ENCODE measurements around the gene DAB1.
A peak's percentile ranks its signal among the peaks of the same experiment; 100 is the strongest.

DAB1 gene

GRCh38 chr1:57063406-57064125 lies 360.3 kb downstream of the DAB1 start:
- DNase-seq, result no peak

GRCh38 chr1:57061369-57061768 lies 362.5 kb downstream of the DAB1 start:
- DNase-seq, result peak; percentile 83

- DNase-seq, result no peak
These were observed 363.4 kb downstream of the DAB1 start for GRCh38 chr1:57060451-57060850.

GRCh38 chr1:57058652-57059501 lies 365.0 kb downstream of the DAB1 start:
- no peak for DNase-seq

DNA sequence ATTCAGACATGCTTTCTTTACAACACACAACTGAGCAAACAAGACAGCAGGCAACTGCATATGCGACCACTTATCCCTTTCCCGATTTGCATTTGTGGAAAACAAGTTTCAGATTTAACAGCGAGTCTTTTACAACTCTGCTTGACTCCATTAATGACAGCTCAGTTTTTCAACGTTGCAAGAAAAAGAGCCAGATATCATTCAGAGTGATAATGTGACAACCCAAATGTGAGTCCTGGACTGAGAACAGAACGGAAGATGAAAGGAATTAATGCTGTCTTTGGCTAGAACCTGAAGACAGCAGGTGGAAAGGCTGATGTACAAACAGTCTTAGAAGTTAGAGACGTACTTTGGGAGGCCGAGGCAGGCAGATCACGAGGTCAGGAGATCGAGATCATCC lies 375.0 kb downstream of the DAB1 start:
- DNase-seq, result no peak

GRCh38 chr1:57046462-57046861 lies 377.4 kb downstream of the DAB1 start:
- DNase-seq, result no peak

- no peak for DNase-seq
These were observed 382.0 kb downstream of the DAB1 start for GRCh38 chr1:57041901-57042300.

- no peak for DNase-seq
These were observed 383.0 kb downstream of the DAB1 start for GRCh38 chr1:57040811-57041210.

GRCh38 chr1:57036641-57037579 lies 386.9 kb downstream of the DAB1 start:
- DNase-seq, result no peak

DNA sequence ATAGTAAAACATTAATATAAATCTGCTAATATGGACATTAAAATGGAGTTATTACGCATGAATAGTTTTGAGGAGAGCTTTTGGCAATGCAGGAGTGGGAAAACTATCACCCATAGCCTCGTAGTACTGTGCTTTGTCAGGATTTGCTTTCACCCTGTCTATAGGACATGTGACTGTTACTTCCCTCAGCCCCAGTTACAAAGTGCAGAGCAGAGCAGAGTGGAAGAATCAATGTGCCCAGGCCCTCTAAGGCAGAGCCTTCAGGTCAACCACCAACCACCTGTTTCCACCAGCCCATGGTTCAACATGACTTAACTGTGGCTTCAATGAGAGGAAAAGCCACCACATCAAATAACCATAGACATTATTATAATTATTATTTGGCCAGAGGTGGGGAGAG lies 389.1 kb downstream of the DAB1 start:
- DNase-seq, result no peak

GRCh38 chr1:57033222-57034001 lies 390.4 kb downstream of the DAB1 start:
- DNase-seq, result no peak

GRCh38 chr1:57026624-57027354 lies 397.1 kb downstream of the DAB1 start:
- DNase-seq, result no peak

DNA sequence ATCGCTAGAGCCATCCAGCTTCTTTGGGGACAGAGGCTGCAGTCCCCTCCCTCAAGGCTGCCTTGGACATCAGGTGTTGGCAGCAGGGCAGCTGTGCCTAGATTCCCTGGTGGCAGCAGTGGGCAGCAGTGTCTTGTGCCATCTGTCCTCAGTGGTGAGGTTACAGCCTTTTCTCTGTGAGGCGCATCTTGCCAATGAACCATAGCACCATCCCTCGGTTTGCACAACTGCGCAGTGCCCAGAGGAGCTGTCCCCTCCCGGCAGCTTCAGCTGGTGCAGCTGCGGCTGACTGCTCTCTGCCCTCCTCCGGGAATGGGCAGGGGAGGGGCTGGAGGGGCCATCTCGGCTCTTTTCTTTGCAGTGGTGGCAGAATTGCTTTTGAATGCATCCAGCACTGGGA lies 399.0 kb downstream of the DAB1 start:
- DNase-seq, result peak; percentile 63

DNA sequence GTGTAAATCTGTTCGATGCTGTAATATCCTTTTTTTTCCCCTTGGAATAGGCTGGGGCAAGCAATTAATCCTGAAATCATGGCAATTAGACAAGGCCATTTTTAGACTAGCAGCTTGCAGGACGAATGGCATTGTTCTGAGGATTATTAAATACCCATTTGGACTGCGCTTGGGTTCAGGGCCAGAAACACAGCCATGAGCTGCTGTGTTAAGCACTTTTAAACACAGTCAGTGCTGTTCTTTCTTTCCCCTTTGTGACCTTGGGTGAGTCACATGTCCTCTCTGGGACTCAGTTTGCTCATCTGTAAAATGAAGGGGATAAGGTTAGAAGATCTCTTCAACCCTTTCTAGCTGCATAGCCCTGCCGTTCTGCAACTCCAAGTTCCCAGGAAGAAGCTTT lies 399.4 kb downstream of the DAB1 start:
- no peak for DNase-seq

GRCh38 chr1:57020216-57020615 lies 403.6 kb downstream of the DAB1 start:
- no peak for DNase-seq

DNA sequence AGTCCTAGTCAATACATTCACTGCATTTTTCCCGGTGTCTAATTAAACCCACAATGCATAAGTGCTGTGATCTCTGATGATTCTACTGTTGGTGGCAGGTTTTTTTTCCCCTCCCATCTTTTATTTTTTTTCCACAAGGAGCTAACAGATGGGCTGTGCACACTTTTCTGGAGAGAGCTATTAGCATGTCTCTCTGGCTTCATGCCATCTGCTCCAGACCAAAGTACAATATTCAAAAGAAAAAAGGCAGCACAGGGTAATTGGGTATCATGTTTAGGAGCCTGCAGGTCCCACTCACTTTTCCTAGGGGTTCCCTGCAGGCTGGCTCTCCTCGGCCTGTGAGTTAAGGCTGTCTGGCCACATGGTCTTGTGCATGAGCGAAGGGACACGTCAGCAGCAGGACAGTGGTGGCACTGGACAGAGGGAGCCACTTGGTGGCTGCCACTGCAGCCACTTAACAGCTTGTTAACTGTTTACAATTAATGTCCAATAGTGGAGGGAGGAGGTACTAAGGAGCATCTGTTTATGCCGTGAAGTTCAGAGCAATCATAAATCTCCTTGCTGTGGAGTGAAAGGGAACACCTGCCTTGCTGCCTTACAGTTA lies 404.5 kb downstream of the DAB1 start:
- DNase-seq, result peak; percentile 19

GRCh38 chr1:57018119-57018518 lies 405.7 kb downstream of the DAB1 start:
- DNase-seq, result no peak

GRCh38 chr1:57017717-57018116 lies 406.1 kb downstream of the DAB1 start:
- peak; percentile 46 for DNase-seq

- DNase-seq, result peak; percentile 91
These were observed 406.7 kb downstream of the DAB1 start for GRCh38 chr1:57017200-57017599.

DNA sequence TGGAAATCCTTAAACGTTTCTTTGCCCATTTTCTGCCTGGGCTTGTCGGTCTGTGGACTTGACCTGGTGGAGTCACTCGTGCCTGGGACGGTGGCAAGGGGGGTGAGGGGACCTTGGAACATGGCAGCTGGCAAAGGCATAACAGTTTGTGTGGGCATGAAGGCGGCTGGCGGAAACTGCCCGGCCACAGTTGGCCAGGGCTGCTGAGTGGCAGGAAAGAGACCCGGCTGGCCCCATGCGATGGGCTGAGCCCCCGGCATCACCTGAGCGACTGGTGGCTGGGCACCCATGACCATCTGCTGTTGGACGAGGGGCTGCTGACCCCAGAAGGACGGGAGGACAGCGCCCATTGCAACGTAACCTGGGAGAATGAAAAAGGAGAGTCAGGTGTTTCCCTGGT lies 408.8 kb downstream of the DAB1 start:
- DNase-seq, result no peak

DNA sequence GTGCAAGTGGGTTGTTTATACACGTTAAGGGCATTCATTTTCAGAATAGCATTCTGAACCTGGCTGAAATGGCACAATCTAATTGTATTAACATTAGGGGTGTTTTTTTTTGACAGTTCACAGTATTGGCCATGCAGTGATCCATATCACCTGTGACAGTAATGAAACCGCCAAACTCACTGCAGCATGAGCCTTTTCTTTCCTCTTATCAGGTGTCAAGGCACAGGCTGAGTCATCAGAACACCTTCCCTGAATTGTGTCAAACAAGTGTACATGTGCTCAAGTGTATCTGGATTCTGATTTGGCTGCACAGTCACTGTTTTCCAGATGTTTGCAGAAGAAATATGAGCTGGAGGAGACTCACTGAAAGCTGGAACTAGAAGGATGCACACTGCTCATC lies 410.3 kb downstream of the DAB1 start:
- DNase-seq, result peak; percentile 88

Data from DMS53 (cell line).